ENCODE results near the gene EXOSC2. TPM values are rescaled to one million over a fixed set of nuclear protein-coding genes. Genes with fewer than 3 reads are reported as not detected.

EXOSC2 gene
- total and polyA plus RNA-seq, 2 donors (not counting 1 experiment from before 2014, with no cell fraction given): 22.0 to 29.6 TPM

DNA sequence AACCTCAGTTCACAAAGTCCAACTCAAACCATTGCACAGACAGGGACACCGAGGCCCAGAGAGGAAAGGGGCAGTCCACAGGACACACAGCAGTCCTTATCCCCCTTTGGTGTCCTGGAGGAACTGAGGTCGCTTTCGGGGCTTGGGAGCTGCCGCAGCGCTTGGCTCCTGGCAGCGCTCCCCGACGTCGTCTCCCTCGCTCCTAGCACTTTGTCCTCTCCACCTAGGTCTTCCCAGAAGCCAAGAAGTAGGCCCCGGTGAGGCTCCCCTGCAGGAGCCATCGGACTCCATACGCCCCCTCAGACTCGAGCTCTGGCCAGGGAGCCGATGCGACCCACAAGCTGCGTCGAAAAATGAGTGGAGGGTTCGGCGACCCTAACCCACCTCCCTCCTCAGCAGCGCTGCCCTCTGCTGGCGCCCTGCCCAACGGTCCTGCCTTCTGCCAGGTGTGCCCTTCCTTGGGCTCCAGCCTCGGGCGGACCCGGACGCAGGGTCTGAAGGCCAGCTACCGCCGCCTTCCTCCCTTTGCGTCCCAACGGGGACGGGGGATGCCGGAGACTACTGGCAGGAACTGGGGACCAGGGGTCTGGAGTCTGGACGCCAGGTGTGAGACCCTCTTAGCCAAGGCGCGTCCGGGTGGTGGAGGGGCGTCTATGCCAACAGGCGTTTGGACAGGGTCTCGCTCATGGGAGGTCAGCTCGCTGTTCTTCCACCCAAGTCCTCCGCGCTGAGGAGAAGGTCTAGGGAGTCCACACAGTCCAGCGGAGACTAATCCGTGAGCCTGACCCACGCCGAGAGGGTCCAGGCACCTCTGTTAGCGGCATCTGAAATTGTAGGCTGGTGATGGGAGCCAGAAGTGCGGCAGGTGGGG, 31.2 kb upstream of the EXOSC2 start:
- Histone ChIP-seq H4K20me1 (ENCODE audit: control insufficient read depth, extremely low read depth, insufficient read depth, low read length) (no peaks in the 10 kb centered on the region), H3K27me3 (ENCODE audit: control insufficient read depth, insufficient read depth, low read length) (peaks cover 89% of the 10 kb centered on the region), H3K4me1 (ENCODE audit: control insufficient read depth, extremely low read depth, insufficient read depth, low read length) (no peaks in the 10 kb centered on the region), H3K79me2 (ENCODE audit: control insufficient read depth, insufficient read depth, low read length) (no peaks in the 10 kb centered on the region), H3K9ac (ENCODE audit: insufficient read depth, low read length) (no peak overlapping the region), H3K27ac (ENCODE audit: insufficient read depth, low read length) (no peak overlapping the region), H2AFZ (ENCODE audit: low read length) (no peak overlapping the region), H3K36me3 (ENCODE audit: control insufficient read depth, insufficient read depth, low read length) (no peaks in the 10 kb centered on the region), H3K4me2 (ENCODE audit: extremely low read depth, insufficient read depth, low read length) (no peak overlapping the region), H3K9me3 (ENCODE audit: control insufficient read depth, insufficient read depth, low read depth, low read length) (no peaks in the 10 kb centered on the region), H3K4me3 (replicated peaks in 1 of 4; ENCODE audit: control extremely low read depth in 1 of 4, insufficient read depth in 1 of 4, low read depth in 3 of 4, low read length in 4 of 4) (no peak overlapping the region)
- TF ChIP-seq, protein P1, sequence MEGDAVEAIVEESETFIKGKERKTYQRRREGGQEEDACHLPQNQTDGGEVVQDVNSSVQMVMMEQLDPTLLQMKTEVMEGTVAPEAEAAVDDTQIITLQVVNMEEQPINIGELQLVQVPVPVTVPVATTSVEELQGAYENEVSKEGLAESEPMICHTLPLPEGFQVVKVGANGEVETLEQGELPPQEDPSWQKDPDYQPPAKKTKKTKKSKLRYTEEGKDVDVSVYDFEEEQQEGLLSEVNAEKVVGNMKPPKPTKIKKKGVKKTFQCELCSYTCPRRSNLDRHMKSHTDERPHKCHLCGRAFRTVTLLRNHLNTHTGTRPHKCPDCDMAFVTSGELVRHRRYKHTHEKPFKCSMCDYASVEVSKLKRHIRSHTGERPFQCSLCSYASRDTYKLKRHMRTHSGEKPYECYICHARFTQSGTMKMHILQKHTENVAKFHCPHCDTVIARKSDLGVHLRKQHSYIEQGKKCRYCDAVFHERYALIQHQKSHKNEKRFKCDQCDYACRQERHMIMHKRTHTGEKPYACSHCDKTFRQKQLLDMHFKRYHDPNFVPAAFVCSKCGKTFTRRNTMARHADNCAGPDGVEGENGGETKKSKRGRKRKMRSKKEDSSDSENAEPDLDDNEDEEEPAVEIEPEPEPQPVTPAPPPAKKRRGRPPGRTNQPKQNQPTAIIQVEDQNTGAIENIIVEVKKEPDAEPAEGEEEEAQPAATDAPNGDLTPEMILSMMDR (conservative IDR thresholded peaks at IDR 0.05 in 1 of 2, IDR thresholded peaks at IDR 0.05 in 1 of 2; ENCODE audit: low read depth in 1 of 2, low read length in 2 of 2): no peak
- TF ChIP-seq EZH2 (IDR thresholded peaks at IDR 0.05; ENCODE audit: low read length, missing control alignments): peak; percentile 97
- no peak for DNase-seq (ENCODE audit: low read depth in 2 of 2)

DNA sequence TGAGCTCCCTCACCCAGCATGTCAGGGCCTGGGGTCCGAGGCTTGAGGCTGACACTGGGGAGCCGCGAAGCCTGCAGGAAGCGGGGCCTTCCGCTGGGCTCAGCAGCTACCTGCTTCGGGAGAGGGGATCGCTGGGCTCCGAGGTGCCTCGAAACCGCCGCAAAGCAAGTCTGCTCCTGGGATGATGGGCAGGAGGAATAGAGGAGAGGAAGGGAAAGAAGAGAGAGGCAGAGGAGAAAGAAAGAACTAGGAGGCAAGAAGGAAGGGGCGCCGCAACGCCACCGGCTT, 30.7 kb upstream of the EXOSC2 start:
- Histone ChIP-seq H3K9ac (ENCODE audit: insufficient read depth, low read length) (no peak overlapping the region), H3K4me2 (ENCODE audit: extremely low read depth, insufficient read depth, low read length) (no peak overlapping the region), H2AFZ (ENCODE audit: low read length) (no peak overlapping the region), H3K36me3 (ENCODE audit: control insufficient read depth, insufficient read depth, low read length) (no peaks in the 10 kb centered on the region), H3K4me3 (replicated peaks in 1 of 4; ENCODE audit: control extremely low read depth in 1 of 4, insufficient read depth in 1 of 4, low read depth in 3 of 4, low read length in 4 of 4) (no peak overlapping the region), H3K79me2 (ENCODE audit: control insufficient read depth, insufficient read depth, low read length) (no peaks in the 10 kb centered on the region), H3K27me3 (ENCODE audit: control insufficient read depth, insufficient read depth, low read length) (peaks cover 90% of the 10 kb centered on the region), H3K27ac (ENCODE audit: insufficient read depth, low read length) (no peak overlapping the region), H3K4me1 (ENCODE audit: control insufficient read depth, extremely low read depth, insufficient read depth, low read length) (no peaks in the 10 kb centered on the region), H4K20me1 (ENCODE audit: control insufficient read depth, extremely low read depth, insufficient read depth, low read length) (no peaks in the 10 kb centered on the region), H3K9me3 (ENCODE audit: control insufficient read depth, insufficient read depth, low read depth, low read length) (no peaks in the 10 kb centered on the region)
- no peak for TF ChIP-seq EZH2 (IDR thresholded peaks at IDR 0.05; ENCODE audit: low read length, missing control alignments)
- TF ChIP-seq, protein P1 (conservative IDR thresholded peaks at IDR 0.05 in 1 of 2, IDR thresholded peaks at IDR 0.05 in 1 of 2; ENCODE audit: low read depth in 1 of 2, low read length in 2 of 2): no peak
- DNase-seq (ENCODE audit: low read depth in 2 of 2): no peak

DNA sequence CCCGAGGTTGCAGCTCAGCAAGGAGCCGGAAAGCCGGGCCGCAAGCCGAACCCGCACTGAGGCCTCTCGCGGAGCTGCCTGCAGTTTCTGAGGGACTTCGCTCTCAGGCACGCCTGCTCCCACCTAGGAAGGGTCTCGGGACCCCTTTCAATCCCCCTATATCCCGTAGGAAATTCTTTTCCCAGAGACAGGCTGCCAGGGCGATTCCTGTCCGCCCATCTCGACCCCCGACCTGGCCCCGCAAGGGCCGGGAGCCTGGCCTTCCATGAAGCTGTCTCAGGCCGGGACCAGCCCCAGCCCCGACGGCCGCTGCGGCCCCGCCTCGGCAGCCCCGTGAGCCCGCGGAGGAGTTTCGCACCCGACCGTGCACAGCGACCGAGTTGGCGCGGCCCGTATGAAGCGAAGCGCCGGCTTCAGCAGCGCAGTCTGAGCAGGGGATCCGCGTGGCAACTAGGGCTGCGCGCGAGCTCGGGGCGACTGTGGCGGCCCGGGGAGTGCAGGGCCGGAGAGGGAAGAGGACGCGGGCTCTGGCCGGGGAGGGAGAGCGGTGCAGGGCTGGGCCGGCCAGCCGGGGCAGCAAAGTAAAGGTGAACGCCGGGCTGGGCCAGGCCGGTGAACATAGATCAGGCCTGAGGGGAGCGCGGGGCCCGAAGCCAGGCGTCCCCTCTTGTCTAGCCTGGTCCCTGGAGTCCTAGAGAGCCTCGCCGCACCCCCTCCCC, 30.2 kb upstream of the EXOSC2 start:
- peaks cover 88% of the 10 kb centered on the region for H3K27me3 ChIP-seq (ENCODE audit: control insufficient read depth, insufficient read depth, low read length)
- no peak overlapping the region for H2AFZ ChIP-seq (ENCODE audit: low read length)
- no peak for DNase-seq (ENCODE audit: low read depth in 2 of 2)
- no peak overlapping the region for H3K4me2 ChIP-seq (ENCODE audit: extremely low read depth, insufficient read depth, low read length)
- H3K27ac ChIP-seq (ENCODE audit: insufficient read depth, low read length): no peak overlapping the region
- no peak overlapping the region for H3K4me3 ChIP-seq (replicated peaks in 1 of 4; ENCODE audit: control extremely low read depth in 1 of 4, insufficient read depth in 1 of 4, low read depth in 3 of 4, low read length in 4 of 4)
- H3K36me3 ChIP-seq (ENCODE audit: control insufficient read depth, insufficient read depth, low read length): no peaks in the 10 kb centered on the region
- no peak overlapping the region for H3K9ac ChIP-seq (ENCODE audit: insufficient read depth, low read length)
- no peaks in the 10 kb centered on the region for H4K20me1 ChIP-seq (ENCODE audit: control insufficient read depth, extremely low read depth, insufficient read depth, low read length)
- TF ChIP-seq EZH2 (IDR thresholded peaks at IDR 0.05; ENCODE audit: low read length, missing control alignments): peak; percentile 95
- TF ChIP-seq, protein P1 (conservative IDR thresholded peaks at IDR 0.05 in 1 of 2, IDR thresholded peaks at IDR 0.05 in 1 of 2; ENCODE audit: low read depth in 1 of 2, low read length in 2 of 2): no peak
- H3K9me3 ChIP-seq (ENCODE audit: control insufficient read depth, insufficient read depth, low read depth, low read length): no peaks in the 10 kb centered on the region
- no peaks in the 10 kb centered on the region for H3K4me1 ChIP-seq (ENCODE audit: control insufficient read depth, extremely low read depth, insufficient read depth, low read length)
- H3K79me2 ChIP-seq (ENCODE audit: control insufficient read depth, insufficient read depth, low read length): no peaks in the 10 kb centered on the region
